HG03520 (cell line): ENCODE data around the gene ABCA7.

Experiments
- ATAC-seq: cut with Tn5 transposase; IDR thresholded peaks from one replicate; pipeline ENCODE4 v1.9.1; 2021; ENCODE audit warnings: mild to moderate bottlenecking, moderate library complexity; ENCODE audit not compliant: unreplicated experiment

ABCA7 gene

DNA sequence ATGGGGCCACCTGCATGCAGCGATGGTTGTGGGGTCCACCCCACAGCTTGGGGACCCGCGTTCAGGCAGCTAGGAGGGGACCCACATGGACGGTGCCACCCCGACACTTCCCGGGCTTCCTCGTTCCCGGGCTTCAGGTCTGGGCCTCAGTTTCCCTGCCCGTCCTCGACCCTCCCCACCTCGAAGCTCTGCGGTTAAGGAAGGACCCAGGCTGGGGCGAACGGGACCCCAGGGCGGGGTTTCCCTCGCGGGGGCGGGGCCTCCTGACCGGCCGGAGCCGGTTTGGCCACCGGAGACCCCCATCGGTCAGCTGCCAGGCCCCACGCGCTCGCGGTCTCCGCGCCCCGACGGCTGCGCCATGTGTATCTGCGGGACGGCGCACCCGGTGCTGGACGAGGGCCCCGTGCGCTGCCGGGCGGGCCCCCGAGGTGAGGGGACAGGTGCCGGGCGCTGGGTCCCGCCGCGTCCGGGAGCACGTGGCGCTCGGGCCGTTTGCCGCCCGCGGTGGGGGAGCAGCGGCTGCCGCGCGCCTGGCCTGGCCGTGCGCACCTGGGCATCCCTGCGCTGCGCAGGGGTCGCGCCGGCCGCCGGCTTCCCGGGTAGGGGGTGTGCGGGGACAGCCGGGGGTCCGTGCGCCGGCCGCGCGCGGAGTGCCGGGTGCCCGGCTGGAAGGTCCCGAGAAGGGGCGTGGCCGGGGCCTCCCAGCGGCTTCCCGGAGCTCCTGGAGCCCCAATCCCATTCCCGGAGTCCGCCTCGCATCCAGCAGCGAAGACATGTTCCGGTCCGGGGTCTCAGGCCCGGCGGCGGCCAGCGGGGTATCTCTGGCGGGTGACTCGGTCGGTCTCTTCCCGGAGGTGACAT is 31.3 kb downstream of the ABCA7 start:
- no peak for ATAC-seq

- no peak for ATAC-seq
Measured at GRCh38 chr19:1072371-1073015, 32.6 kb downstream of the ABCA7 start.

- ATAC-seq, result no peak
Measured at GRCh38 chr19:1073063-1073955, 33.4 kb downstream of the ABCA7 start.

GRCh38 chr19:1073956-1074517 is 34.1 kb downstream of the ABCA7 start:
- no peak for ATAC-seq

GRCh38 chr19:1074544-1075283 is 34.8 kb downstream of the ABCA7 start:
- ATAC-seq, result no peak

GRCh38 chr19:1076046-1076386 is 36.1 kb downstream of the ABCA7 start:
- ATAC-seq, result no peak

DNA sequence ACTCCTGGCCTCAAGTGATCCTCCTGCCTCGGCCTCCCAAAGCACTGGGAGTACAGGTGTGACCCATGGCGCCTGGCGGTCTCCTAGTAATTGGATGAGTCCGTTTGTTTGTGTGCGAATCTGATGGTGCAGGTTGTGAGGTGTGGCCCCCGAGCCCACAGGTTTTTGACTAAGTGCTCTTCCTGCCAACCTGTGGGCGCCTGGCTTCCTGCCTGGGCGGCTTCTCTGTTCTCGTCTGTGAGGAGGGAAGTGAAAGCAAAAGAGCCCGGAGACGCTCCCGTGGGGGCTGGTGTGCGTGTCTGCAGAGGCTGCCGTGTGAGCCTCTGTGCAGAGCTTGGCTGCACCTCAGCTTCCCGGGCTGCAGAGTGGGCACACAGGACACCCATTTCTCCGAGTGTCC is 37.0 kb downstream of the ABCA7 start:
- ATAC-seq, result peak; percentile 49

DNA sequence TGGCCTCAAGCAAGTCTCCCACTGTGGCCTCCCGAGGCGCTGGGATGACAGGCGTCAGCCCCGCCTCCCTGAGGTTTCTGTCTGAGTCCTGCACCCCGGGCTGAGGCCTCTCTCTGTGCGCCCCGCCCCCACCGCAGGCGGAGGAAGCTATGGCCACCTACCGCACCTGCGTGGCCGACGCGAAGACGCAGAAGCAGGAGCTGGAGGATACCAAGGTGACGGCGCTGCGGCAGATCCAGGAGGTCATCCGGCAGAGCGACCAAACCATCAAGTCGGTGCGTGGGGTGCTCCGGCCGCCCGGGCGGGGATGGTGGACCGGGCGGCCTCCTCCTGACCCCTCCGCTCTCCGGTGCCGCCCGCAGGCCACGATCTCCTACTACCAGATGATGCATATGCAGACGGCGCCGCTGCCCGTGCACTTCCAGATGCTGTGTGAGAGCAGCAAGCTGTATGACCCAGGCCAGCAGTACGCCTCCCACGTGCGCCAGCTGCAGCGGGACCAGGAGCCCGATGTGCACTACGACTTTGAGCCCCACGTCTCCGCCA is 39.7 kb downstream of the ABCA7 start:
- ATAC-seq, result no peak

GRCh38 chr19:1080360-1081161 is 40.7 kb downstream of the ABCA7 start:
- ATAC-seq, result no peak

- ATAC-seq, result no peak
Measured at GRCh38 chr19:1081301-1082164, 41.6 kb downstream of the ABCA7 start.

DNA sequence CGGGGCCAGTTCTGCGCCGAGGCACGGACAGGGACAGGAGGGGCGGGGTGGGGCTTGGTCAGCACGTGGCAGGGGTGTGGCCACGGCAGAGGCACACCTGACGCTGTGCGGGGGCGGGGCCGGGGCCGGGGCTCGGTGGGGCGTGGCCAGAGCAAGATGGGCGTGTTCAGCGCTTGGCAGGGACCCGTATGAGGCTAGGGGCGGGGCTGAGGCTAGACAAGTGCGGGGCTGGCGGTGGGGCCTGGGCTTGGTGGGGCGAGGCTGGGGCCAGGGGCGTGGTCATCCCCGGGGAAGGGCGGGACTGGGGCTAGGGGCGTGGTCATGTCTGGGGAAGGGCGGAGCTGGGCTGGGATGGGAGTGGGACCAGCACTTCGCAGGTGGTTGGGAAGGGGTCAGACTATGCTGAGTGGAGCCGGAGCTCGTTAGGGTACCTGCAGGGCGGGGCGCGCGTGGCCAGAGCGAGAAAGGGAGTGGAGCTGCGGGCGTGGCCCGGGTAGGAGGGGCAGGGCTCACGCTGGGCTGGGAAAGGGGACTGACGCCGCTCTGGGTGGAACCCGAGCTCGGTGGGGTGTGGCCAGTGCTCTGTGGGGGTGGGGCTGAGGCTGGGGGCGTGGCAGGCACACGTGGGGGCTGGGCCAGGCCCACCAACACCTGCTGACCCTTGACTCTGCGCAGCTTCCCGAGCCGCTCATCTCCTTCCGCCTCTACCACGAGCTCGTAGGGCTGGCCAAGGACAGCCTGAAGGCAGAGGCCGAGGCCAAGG is 42.4 kb downstream of the ABCA7 start:
- no peak for ATAC-seq

- no peak for ATAC-seq
Measured at GRCh38 chr19:1082928-1083816, 43.3 kb downstream of the ABCA7 start.

DNA sequence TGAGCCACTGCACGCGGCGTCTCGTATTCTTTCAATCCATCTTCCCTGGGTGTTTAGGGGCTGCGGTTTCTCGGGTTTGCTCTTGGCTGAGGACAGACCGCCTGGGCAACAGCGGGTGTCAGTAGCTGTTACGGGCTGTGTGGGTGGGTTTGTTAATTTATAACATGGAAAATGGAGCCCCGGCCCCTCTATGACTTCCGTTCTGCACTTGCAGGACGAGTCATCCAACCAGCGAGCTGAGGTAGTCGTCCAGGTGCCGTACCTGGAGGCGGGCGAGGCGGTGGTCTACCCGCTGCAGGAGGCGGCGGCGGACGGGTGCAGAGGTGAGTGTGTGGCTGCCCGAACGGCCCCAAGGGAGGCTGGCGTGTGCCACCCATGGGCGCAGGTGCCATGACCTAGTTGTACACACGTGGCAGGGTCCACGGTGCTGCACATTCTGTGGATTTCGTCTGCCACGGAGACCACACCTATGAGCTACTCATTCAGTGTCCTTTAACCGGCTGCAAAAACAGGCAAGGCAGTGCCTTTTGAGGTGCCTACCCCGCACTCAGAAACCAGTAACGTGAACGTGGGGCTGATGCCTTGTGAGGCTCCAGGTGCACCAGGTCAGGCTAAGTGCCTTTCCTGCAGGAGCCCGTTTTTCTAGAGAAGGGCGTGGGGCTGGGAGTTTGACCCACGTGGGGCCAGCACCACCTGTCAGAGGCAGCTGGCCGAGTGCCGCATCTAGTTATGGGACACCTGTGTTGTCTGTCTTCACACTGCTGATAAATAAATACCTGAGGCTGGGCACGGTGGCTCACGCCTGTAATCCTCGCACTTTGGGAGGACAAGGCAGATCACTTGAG is 44.3 kb downstream of the ABCA7 start:
- ATAC-seq, result no peak

- ATAC-seq, result no peak
Measured at GRCh38 chr19:1085053-1085658, 45.2 kb downstream of the ABCA7 start.

- ATAC-seq, result no peak
Measured at GRCh38 chr19:1085676-1086442, 46.0 kb downstream of the ABCA7 start.
